Psoas muscle (tissue), 8 donors: ENCODE measurements around the gene GPRC5A. TPM values are rescaled to one million over a fixed set of nuclear protein-coding genes. Genes with fewer than 3 reads are reported as not detected.

Experiments
- ATAC-seq, 4 donors: fragments of 200-7000 bp; cut with Tn5 transposase; one replicate each; pipeline ENCODE4 v1.9.1; 2020; ENCODE audit warnings: moderate library complexity in 3 of 4, mild to moderate bottlenecking in 2 of 4
- DNase-seq, 2 donors: peaks; one replicate each; pipeline ENCODE4 v3.0.0-alpha.2; 2020
- H3K27ac ChIP-seq: fragments of 200-600 bp; one replicate; pipeline ENCODE4 v1.8.0; 2022
- H3K27me3 ChIP-seq, 3 donors: fragments of 200-600 bp in 1 of 3; one replicate each; pipeline versions ENCODE4 v1.6.1 to v1.8.0; 2013 to 2022; ENCODE audit warnings: low read length in 2 of 3, mild to moderate bottlenecking in 2 of 3, moderate library complexity in 1 of 3; ENCODE audit not compliant: insufficient read depth in 3 of 3
- H3K36me3 ChIP-seq, 2 donors: fragments of 200-600 bp in 1 of 2; one replicate each; pipeline versions ENCODE4 v1.6.1 to v1.8.0; 2013 to 2022; ENCODE audit warnings: low read depth in 1 of 2, mild to moderate bottlenecking in 1 of 2, moderate library complexity in 1 of 2; ENCODE audit not compliant: insufficient read depth in 1 of 2
- H3K4me1 ChIP-seq: fragments of 200-600 bp; one replicate; pipeline ENCODE4 v1.8.0; 2022
- H3K4me3 ChIP-seq: fragments of 200-600 bp; one replicate; pipeline ENCODE4 v1.8.0; 2022; ENCODE audit warnings: mild to moderate bottlenecking
- H3K9me3 ChIP-seq: fragments of 200-600 bp; one replicate; pipeline ENCODE4 v1.8.0; 2022
- CTCF ChIP-seq: fragments of 200-600 bp; IDR thresholded peaks from one replicate; pipeline ENCODE4 v1.8.0; 2022; ENCODE audit warnings: antibody characterized with exemption
- WGBS, 3 donors: extraction: QIAGEN DNeasy Blood & Tissue Kit; methylation state at CpG; one replicate each; pipeline versions ENCODE4 v1.1.6 to v1.1.7; 2013; 5-methylcytosine and 5-hydroxymethylcytosine counted together
- intact Hi-C, 2 donors: fragments of 100-400 bp; cut with DNase I; formaldehyde crosslinking; loops; one replicate each; pipeline versions ENCODE4 v1.11.0 to v1.14.2; 2022
- polyA plus RNA-seq, 3 donors: library from polyadenylated mRNA; stranded (reverse); fragments of 200-250 nt; gene quantifications; one replicate each; pipeline ENCODE4 v1.2.3, GENCODE V29; 2013
- total RNA-seq, 4 donors: library from RNA; stranded (reverse); fragmentation: NEBNext Ultra II Directional in 2 of 4; extraction: Animal tissue kit (Norgen Biotek cat#: 25700) in 2 of 4; gene quantifications; one replicate each; pipeline versions ENCODE4 v1.2.1 to v1.2.4, GENCODE V29; 2021 to 2023
- donor health status: healthy with polysubstance abuse.
- donor health status: DM: no; HTN: no; CAD: no; lungs with moderate emphysema.
- donor health status: Bipolar disorder and iron deficiency.
- donor health status: healthy.
- donor health status: DM: yes; HTN: yes; CAD: no.
- donor health status: DM: no; HTN: no; CAD: no.
- donor health status: DM: no; HTN: no; CAD: no.
- donor health status: DM: yes; HTN: yes; CAD: no.

The GPRC5A gene
- total and polyA plus RNA-seq, 7 donors: 0.09 to 0.99 (median 0.28) TPM

- Histone ChIP-seq H3K27ac (no peak overlapping the region), H3K27me3 (peaks cover 0 to 3% (median 0%) of the 10 kb centered on the region in 3 donors), H3K9me3 (no peaks in the 10 kb centered on the region), H3K4me1 (no peaks in the 10 kb centered on the region), H3K4me3 (no peak overlapping the region), H3K36me3 (no peaks in the 10 kb centered on the region)
- WGBS, 3 donors: 83 to 85% (median 84%) methylated on average over 4 of the region's 4 CpGs
- no peak for ATAC-seq
- no peak for DNase-seq
- TF ChIP-seq CTCF: no peak
- intact Hi-C loops: no loop called here
Measured at GRCh38 chr12:12947902-12948301, 56.5 kb downstream of the GPRC5A start.

DNA sequence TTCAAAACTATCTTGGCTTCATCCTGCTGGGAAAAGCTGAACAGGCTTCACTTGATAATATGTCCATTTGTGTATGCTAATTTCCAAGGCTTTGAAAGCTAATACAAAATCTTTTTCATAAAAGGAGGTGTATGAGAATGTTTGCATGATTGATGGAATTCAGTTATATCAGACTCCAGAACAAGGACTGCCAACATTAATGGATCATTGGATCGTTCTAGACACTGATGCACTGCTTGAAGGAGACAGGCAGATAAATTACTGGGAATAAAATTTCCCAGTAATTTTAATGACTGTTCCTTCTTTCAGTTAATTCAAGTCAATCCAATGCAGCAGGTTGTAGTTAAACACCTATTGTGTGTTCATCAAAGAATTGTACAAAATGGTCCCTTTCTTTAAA lies 60.1 kb downstream of the GPRC5A start:
- no peak overlapping the region for H3K27ac ChIP-seq
- WGBS, 3 donors: 70 to 93% (median 84%) methylated on average over 1 of the region's 1 CpG
- DNase-seq: no peak

GRCh38 chr12:12952036-12952435 lies 60.7 kb downstream of the GPRC5A start, which contains the start of gene GPRC5D:
TSS of gene GPRC5D (minus strand) at chr12:12952170. CDS start at chr12:12950384, 1,786 bp downstream.
- no peak within 1 kb of the TSS for H3K27ac ChIP-seq
- ATAC-seq (no peak), DNase-seq (no peak)
- H3K27me3 ChIP-seq: no peaks in the 10 kb centered on the region
- H3K36me3 ChIP-seq: no peaks in the 10 kb centered on the region
- intact Hi-C loops: no loop called here
- no peak within 1 kb of the TSS for H3K4me3 ChIP-seq
- 88 to 97% (median 93%) methylated on average over 6 of the region's 6 CpGs for WGBS, 3 donors
- H3K9me3 ChIP-seq: no peaks in the 10 kb centered on the region
- no peaks in the 10 kb centered on the region for H3K4me1 ChIP-seq
- TF ChIP-seq CTCF: no peak

More for the DNA sequence above, 60.1 kb downstream of the GPRC5A start:
- no peaks in the 10 kb centered on the region for H3K9me3 ChIP-seq
- TF ChIP-seq CTCF: no peak
- no peaks in the 10 kb centered on the region for H3K36me3 ChIP-seq
- no peak for ATAC-seq
- intact Hi-C loops: no loop called here
- no peak overlapping the region for H3K4me3 ChIP-seq
- no peaks in the 10 kb centered on the region for H3K27me3 ChIP-seq
- H3K4me1 ChIP-seq: no peaks in the 10 kb centered on the region

DNA sequence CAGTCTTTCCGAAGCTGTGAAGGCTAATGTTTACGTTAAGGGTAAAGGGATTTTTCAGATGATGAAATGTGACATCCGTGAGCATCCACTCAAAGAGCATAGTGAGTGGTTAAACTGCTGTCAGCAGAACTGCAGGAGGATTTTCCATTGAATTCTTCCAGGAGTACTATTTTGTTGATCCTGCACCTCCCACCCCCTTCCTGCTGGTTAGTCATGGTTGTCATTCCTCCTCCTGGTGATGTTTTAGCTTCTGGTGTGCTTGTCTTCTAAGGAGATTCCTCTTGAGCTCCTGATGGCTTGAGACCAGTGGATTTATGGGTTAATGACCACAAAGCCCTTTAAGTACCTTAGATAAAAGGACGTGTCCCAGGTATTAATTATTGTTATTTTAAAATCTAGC lies 63.0 kb downstream of the GPRC5A start:
- no peaks in the 10 kb centered on the region for H3K27me3 ChIP-seq
- no peak for ATAC-seq
- H3K9me3 ChIP-seq: no peaks in the 10 kb centered on the region
- TF ChIP-seq CTCF: no peak
- WGBS, 3 donors: 49 to 56% (median 55%) methylated on average over 4 of the region's 4 CpGs
- H3K36me3 ChIP-seq: no peaks in the 10 kb centered on the region
- DNase-seq: no peak
- no peaks in the 10 kb centered on the region for H3K4me1 ChIP-seq
- H3K4me3 ChIP-seq: no peak overlapping the region
- intact Hi-C loops: no loop called here
- H3K27ac ChIP-seq: no peak overlapping the region
